Fibroblast of villous mesenchyme (primary cell): ENCODE results near the gene SORCS2. TPM values are rescaled to one million over a fixed set of nuclear protein-coding genes. Genes with fewer than 3 reads are reported as not detected.

Experiments used
- DNase-seq: peaks from one replicate; pipeline ENCODE4 v3.0.0-alpha.2; 2010; ENCODE audit warnings: low read depth
- H3K4me3 ChIP-seq: 2 replicates; pipeline ENCODE4 v1.5.1; 2011; ENCODE audit warnings: low read depth, mild to moderate bottlenecking, low read length
- CTCF ChIP-seq: IDR thresholded peaks from 2 replicates; pipeline ENCODE4 v1.5.1; 2012; ENCODE audit warnings: low read depth, mild to moderate bottlenecking, low read length; ENCODE audit not compliant: insufficient read depth
- total RNA-seq: library from RNA; depleted of rRNA; stranded (reverse); fragments of >200 nt; gene quantifications from 2 replicates; pipeline ENCODE4 v1.2.3, GENCODE V29; 2012

The SORCS2 gene
- total RNA-seq, 1 donor: under 0.01 TPM

- no peak overlapping the region for H3K4me3 ChIP-seq
- TF ChIP-seq CTCF: no peak
- DNase-seq: no peak
Observed at GRCh38 chr4:7235030-7235380, 42.7 kb downstream of the SORCS2 start.

GRCh38 chr4:7236847-7237246 is 44.5 kb downstream of the SORCS2 start:
- H3K4me3 ChIP-seq: no peak overlapping the region
- DNase-seq: no peak
- no peak for TF ChIP-seq CTCF

GRCh38 chr4:7237873-7238272 is 45.5 kb downstream of the SORCS2 start:
- peak; percentile 31 for DNase-seq
- TF ChIP-seq CTCF: no peak

GRCh38 chr4:7238300-7238960 is 46.1 kb downstream of the SORCS2 start:
- H3K4me3 ChIP-seq: no peak overlapping the region
- DNase-seq: no peak
- no peak for TF ChIP-seq CTCF

More at GRCh38 chr4:7237873-7238272, 45.5 kb downstream of the SORCS2 start:
- no peak overlapping the region for H3K4me3 ChIP-seq

GRCh38 chr4:7239101-7239820 is 46.9 kb downstream of the SORCS2 start:
- H3K4me3 ChIP-seq: no peak overlapping the region
- DNase-seq: no peak
- TF ChIP-seq CTCF: no peak

GRCh38 chr4:7239844-7240243 is 47.5 kb downstream of the SORCS2 start:
- H3K4me3 ChIP-seq: no peak overlapping the region
- DNase-seq: no peak
- TF ChIP-seq CTCF: no peak
